NOMO-1 treated with DMSO at 0.1 percent for 48 hours (cell line): ENCODE results near the gene HBM.
"Not testable (repeated sequence)": the region's sequence is repeated elsewhere in the genome, so short reads cannot be mapped to it uniquely, and the experiment has no call there.

Experiments
- DNase-seq: peaks from one replicate; lab custom pipeline; 2025; ENCODE audit not compliant: unreplicated experiment; lab: John Stamatoyannopoulos, UW

HBM gene

DNA sequence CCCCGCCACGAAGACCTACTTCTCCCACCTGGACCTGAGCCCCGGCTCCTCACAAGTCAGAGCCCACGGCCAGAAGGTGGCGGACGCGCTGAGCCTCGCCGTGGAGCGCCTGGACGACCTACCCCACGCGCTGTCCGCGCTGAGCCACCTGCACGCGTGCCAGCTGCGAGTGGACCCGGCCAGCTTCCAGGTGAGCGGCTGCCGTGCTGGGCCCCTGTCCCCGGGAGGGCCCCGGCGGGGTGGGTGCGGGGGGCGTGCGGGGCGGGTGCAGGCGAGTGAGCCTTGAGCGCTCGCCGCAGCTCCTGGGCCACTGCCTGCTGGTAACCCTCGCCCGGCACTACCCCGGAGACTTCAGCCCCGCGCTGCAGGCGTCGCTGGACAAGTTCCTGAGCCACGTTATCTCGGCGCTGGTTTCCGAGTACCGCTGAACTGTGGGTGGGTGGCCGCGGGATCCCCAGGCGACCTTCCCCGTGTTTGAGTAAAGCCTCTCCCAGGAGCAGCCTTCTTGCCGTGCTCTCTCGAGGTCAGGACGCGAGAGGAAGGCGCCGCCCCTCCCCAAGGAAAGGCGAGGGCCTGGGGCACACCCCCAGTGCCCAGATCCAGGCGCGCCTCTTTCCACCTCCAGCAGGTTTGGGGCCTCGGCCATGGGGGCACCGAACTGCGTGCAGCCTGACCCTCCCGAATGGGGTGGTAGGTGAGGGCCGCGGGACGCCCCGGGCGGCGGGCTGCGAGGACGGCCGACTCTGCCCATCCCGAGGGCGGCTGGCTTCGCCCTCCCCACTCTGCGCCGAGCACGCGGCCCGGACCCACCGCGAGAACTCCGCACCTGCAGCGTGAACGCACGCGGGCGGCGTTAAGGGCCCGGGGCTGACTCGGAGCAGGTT is 15.1 kb downstream of the HBM start:
- peak; percentile 71 for DNase-seq

DNA sequence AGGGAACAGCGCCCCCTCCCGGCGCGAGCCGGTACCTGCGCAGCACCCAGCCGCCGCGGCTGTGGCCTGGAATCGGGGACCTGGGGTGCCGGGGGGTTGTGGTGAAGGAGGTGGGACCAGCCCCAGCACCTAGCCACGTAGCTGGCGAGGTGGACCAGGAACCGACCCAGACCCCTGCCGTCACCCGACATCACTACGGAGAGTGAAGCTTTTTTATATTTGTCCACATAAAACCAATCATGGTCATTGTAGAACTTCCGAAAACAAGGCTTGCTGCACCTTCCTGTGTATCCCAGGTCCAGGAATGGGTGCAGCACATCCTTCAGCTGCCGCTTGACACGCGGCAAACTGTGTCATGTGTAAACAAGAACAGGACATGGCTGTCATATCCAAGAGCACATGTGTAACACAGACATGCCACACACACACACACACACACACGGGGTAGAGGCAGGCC is 15.8 kb downstream of the HBM start:
- no peak for DNase-seq

DNA sequence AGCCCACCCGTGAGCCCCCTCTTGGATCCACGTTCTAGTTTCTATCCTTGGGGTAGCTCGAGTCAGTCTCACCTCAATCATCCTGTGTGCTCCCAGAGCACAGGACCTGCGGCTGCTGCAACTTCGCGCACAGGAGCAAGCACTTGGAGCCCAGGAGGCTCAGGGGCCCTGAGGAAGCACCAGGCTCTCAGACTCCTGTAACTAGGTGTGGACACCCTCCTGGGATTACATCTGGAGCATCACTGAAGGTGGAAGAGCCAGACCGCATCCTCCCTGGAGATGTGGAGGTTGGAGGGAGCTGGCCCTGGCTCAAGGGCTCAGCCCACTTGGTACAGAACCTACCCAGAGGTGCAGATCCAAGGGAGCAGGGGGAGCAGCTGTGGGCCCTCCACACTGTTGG is 17.2 kb downstream of the HBM start:
- DNase-seq = no peak

DNA sequence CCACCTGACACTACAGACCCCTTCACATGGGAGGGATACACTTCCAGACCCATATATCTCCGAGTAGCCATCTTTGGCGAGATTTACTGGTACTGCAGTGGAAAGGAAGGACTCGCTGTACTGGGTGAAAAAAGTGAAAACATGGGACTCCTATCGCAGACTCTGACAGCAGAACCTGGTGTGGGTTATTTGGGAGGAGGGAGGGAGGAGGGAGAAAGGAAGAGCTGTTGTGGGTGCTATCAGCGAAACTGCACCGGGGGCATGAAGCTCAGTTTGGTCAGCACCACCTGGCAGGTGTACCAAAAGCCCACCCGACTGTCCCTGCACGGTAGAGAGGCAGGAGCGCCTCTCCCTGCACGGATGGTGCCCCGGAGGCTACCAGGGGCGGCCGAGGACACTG is 19.4 kb downstream of the HBM start:
- no peak for DNase-seq

DNA sequence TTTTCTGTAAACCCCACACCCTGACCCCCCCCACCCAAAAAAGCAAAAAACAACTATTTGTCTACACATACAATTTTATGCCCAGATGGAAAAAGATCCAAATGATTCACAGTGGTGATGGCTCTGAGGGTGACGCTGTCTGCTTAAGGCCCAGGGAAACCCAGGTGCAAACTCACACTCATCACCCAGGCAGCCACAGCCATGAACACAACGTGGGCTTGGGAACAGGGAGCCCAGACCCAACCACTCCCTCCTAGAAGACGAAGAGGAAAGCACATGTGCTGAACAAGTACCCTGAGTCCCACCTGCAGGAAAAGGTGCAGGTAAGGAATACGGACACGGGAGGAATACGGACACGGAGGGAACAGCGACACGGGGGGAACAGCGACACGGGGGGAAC is 19.9 kb downstream of the HBM start:
- DNase-seq = no peak

DNA sequence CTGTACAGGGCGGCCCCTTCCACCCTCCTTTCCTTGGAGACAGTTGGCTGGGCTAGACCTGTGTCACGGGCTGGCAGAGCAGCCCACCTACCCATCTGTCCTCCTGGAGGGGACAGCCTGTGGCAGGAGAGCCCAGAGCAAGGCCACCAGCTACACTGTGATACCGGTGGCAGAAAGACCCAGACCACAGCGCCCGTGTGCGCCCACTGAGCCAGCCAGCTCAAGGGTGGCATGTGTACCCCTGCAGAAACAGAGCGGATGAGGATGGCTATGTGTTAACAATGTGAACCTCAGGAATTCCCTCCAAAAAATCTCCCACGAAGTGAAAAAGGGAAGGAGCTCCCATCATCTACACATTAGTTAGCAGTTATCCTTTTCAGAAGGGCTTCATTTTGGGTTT is 21.6 kb downstream of the HBM start:
- DNase-seq = no peak

DNA sequence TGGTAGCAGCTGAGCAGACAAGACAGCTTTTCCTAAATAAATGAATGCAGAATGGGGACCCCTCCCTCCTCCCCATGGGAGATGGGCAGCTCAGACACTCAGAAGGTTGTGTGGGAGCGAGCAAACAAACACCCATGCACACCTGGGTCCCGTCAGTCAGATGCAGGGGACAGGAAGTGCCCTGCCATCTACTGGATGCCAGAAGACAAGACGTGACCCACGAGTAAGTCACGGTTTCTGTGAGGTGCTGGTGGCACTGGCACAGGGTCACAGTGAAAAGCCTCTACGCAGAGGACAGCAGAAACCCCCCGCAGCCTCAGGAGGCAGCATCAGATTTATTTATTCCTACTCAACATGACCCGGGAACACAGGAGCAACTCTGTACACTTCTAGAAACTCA is 22.9 kb downstream of the HBM start:
- no peak for DNase-seq

DNA sequence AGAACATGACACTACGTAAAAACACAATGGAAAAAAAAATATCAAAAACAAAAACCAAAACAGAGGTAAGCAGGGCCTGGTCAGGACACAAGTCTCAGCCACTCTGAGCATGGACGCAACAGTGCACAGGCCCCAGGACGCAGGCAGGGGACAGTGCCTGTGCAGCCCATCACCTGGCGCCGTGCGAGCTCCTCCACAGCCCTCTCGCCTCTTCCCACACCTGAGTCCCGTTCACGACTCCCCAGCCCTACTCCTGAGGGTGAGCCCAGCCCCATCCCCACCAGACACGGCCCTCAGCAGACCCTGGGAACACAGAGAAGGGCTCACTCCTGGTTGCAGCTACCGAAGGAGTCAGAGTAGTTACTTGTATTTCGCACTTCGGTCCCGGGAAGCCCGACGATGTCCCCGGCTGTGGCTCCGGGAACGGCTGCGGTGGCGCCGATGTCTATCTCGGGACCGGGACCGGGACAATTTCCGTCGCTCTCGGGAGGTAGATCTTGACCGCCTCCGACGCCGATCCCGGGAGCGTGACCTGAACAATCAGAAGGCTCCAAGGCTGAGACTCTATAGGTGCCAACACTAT is 23.9 kb downstream of the HBM start:
- DNase-seq = no peak

DNA sequence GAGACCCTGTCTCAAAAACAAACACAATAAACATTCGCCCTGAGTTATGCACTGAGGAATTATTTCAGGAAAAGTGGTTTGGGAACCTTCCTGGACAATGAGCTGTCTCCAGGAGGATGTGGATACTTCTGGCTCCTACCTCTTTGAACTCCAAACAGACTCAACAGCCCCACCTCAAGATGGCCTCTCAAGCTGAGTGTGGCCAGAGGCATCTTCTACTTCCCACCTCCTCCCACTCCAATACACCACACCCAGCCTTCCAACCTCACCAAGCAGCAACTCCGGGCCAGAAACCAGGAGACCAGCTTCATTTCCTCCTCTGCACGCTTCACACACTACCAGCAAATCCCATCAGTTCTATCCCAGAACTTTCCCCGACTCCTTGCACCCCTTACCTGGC is 26.1 kb downstream of the HBM start:
- DNase-seq = no peak

DNA sequence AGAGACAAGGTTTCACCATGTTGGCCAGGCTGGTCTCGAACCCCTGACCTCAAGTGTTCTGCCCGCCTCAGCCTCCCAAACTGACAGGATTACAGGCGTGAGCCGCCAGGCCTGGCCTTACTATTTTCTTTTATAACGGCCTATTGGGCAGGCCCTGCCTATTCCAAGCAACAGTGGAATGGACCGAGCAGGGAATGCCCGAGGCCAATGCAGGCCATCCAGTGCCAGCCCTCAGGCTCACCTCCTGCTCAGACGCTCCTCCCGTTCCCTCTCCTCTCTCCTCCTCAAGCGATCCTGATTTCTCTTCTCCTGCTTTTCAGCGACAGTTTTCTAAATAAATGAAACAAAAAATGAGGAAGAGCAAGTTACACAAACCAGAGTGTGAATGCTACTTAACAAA is 26.9 kb downstream of the HBM start:
- DNase-seq = no peak

DNA sequence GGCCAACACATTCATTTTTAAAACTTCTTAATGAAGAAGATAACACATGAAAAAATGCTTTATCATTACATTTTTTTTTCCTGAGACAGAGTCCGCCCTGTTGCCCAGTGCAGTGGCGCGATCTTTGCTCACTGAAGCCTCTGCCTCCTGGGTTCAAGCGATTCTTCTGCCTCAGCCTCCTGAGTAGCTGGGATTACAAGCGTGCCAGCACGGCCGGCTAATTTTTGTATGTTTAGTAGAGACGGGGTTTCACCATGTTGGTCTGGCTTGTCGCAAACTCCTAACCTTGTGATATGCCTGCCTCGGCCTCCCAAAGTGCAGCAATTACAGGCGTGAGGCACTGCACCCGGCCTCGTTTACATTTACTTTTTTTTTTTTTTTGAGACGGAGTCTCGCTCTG is 27.7 kb downstream of the HBM start:
- no peak for DNase-seq

DNA sequence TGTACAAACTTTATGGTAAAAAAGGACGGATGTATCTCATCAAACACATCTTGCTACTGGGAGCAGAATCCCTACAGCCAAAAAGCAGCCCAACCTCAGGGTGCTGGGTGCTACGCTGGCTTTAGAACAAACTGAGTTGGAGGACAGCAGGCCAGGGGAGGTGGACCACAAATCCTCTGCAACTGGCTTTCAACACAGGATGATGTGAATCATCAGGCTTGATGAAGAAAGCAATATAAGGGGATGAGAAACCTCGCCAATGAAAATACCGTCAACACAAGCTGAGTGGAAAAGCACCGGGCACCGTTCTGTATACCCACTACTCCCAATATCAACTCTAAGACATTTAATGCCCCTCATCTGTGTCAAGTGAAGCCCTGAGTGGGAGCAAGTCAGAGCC is 28.7 kb downstream of the HBM start:
- DNase-seq = no peak

DNA sequence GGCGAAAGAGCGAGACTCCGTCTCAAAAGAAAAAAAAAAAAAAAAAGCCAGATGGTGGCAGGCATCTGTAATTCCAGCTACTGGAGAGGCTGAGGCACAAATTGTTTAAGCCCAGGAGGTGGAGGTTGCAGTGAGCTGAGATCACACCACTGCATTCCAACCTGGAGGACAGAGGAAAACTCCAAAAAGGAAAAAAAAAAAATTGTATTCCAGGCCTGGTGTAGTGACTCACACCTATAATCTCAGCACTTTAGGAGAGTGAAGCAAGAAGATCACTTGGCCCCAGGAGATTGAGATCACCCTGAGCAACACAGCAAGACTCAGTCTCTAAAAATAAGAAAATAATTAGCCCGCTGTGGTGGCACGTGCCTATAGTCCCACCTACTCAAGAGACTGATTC is 34.6 kb downstream of the HBM start:
- no peak for DNase-seq

DNA sequence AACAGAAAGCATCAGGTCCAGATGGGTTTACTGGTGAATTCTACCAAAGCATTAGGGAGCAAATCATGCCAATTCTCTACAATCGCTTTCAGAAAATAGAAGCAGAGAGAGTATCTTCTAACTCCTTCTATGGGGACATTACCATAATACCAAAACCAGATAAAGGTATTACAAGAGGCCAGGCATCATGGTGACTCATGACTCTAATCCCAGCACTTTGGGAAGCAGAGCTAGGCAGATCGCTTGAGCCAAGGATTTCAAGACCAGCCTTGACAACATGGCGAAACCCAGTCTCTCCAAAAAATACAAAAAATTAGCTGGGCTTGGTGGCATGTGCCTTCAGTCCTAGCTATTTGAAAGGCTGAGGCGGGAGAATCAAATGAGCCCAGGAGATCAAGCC is 37.5 kb downstream of the HBM start:
- no peak for DNase-seq

DNA sequence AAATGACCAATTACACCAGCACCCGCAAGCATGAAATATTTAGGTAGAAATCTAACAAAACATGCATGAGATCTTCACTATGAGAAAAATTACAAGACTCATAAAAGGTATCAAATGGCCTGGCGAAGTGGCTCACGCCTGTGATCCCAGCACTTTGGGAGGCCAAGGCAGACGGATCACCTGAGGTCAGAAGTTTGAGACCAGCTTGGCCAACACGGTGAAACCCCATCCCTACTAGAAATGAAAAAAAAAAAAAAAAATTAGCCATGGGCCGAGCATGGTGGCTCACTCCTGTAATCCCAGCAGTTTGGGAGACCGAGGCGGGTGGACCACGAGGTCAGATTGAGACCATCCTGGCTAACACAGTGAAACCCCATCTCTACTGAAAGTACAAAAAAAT is 38.3 kb downstream of the HBM start:
- not testable (repeated sequence) for DNase-seq

DNA sequence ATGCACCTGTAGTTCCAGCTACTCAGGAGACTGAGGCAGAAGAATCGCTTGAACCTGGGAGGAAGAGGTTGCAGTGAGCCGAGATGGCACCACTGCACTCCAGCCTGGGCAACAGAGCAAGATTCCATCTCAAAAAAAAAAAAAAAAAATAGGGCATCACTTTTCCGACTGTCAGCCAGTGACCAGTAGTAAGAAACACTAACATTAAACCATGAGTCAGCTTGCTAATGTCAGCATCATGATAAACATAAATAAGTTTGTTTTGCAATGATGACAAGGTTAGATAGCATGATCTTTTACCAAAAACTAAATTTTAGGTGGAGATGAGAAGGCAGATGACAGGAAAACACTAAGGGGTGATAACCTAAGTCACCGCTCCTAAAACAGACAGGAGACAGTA is 43.6 kb downstream of the HBM start:
- DNase-seq = not testable (repeated sequence)

DNA sequence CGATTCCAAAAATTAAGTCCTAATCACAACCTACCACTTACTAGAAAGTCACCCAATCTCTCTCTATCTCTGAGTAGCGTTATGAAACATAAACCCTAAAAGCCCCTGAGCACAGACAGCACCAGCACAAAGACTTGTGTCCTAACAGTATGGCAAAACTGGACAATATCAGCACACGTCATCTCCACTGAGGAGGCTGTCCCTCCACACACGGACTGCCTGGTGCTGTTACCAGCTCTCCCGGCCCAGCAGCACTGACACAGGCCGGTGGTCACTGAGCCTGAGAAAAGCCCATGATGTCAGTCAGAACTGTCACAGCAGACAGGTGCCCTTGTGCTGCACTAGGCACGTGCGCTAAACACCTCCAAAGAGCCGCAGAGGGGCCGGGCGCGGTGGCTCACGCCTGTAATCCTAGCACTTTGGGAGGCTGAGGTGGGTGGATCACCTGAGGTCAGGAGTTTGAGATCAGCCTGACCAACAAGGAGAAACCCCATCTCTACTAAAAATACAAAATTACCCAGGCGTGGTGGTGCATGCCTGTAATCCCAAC is 45.9 kb downstream of the HBM start:
- DNase-seq = not testable (repeated sequence)

DNA sequence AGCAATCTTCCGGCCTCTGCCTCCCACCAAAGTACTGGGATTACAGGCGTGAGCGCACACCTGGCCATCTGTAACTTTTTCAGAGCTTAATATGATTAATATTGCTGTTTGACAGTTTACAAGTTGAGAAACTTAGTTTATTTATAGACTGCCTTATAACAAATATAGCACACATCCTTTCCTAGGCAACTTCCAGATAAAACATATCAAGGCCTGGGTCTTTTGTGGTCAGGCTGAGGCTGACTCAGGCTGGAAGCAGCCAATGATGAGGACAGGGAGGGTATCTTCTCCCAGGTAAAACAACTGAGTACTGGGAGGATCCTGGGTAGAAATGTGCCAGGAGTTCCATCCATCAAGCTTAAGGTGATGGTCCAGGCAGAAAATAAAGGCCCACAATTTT is 47.2 kb downstream of the HBM start:
- DNase-seq = no peak
